Mammary epithelial cell (primary cell): ENCODE data around the gene FGD6.

ENCODE experiments used
- CTCF ChIP-seq, 2 donors: IDR thresholded peaks in 1 of 2; conservative IDR thresholded peaks in 1 of 2; 2 replicates each; pipeline ENCODE4 v1.5.1; 2011 to 2012; ENCODE audit warnings: inconsistent platforms in 2 of 2, low read length in 2 of 2, mild to moderate bottlenecking in 2 of 2, control low read depth in 1 of 2, low read depth in 1 of 2; ENCODE audit not compliant: insufficient read depth in 1 of 2; ENCODE audit errors: extremely low read depth in 1 of 2
- EZH2 ChIP-seq: IDR thresholded peaks from 2 replicates; pipeline ENCODE4 v1.6.1; 2012; ENCODE audit warnings: low read length, inconsistent platforms, borderline replicate concordance

DNA sequence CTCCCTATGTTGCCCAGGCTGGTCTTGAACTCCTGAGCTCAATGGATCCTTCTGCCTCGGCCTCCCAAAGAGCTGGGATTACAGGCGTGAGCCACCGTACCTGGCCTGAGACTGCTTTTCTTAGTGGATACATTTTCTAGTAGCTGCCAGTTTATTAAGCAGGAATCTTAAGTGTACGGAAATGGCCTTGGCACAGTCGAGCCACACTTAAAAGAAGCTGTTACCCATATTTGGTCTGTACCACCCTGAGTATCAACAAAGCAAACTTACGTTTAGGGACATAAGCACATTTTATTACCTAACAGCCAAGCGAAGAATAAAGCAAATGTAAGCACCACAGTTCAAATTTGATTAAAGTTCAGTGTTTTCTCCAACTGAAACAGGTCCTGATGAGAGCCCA is 93.2 kb downstream of the FGD6 start:
- TF ChIP-seq CTCF (conservative IDR thresholded peaks at IDR 0.05 in 1 of 2, IDR thresholded peaks at IDR 0.05 in 1 of 2; ENCODE audit: extremely low read depth in 1 of 2, insufficient read depth in 1 of 2, low read depth in 1 of 2, low read length in 2 of 2) (no peak), EZH2 (no peak)
